HG02973 (cell line): ENCODE results near the gene TULP4.
"Not testable (repeated sequence)": the region's sequence is repeated elsewhere in the genome, so short reads cannot be mapped to it uniquely, and the experiment has no call there.

ENCODE experiments used
- ATAC-seq: cut with Tn5 transposase; IDR thresholded peaks from one replicate; pipeline ENCODE4 v1.9.1; 2021; ENCODE audit warnings: moderate library complexity; ENCODE audit not compliant: unreplicated experiment

Gene TULP4

DNA sequence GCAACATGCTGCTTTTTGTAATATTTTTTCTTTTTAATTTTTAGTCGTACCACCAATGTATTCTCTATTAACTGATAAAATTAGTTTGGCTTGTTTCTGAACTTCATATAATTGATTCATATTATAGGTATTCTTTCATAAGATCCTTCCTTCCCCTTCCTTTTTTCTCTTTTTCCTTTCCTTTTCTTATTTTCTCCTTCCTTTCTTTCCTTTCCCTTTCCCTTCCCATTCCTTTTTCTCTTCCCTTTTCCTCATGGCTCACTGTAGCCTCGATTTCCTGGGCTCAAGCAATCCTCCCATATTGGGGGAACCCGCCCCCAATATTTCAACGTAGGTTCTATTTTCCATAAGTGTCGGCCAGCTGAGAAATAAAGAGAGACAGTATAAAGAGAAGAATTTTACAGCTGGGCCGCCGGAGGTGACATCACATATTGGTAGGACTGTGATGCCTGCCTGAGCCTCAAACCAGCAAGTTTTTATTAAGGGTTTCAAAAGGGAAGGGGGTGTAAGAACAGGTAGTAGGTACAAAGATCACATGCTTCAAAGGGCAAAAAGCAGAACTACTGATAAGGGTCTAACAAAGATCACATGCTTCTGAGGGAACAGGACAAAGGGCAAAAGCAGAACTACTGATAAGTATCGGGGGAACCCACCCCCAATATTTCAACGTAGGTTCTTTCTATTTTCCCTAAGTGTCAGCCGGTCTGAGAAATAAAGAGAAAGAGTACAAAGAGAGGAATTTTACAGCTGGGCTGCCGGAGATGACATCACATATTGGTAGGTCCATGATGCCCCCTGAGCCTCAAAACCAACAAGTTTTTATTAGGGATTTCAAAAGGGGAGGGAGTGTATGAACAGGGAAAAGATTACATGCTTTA lies 16.1 kb upstream of the TULP4 start:
- not testable (repeated sequence) for ATAC-seq

DNA sequence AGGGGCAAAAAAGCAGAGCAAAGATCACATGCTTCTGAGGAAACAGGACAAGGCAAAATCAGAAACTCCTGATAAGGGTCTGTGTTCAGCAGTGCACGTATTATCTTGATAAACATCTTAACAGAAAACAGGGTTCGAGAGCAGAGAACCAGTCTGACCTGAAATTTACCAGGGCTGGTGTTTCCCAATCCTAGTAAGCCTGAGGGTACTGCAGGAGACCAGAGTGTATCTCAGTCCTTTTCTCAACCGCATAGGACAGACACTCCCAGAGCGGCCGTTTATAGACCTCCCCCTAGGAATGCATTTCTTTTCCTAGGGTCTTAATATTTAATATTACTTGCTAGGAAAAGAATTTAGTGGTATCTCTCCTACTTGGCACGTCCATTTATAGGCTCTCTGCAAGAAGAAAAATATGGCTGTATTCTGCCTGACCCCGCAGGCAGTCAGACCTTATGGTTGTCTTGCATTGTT lies 15.4 kb upstream of the TULP4 start:
- ATAC-seq = not testable (repeated sequence)

DNA sequence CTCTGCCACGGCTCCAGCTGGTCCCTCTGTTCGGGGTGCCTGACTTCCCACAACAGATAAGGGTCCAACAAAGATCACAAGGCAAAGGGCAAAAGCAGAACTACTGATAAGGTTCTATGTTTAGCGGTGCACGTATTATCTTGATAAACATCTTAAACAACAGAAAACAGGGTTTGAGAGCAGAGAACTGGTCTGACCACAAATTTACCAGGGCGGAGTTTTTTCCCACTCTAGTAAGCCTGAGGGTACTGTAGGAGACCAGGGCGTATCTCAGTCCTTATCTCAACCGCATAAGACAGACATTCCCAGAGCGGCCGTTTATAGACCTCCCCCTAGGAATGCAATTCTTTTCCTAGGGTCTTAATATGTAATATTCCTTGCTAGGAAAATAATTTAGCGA lies 14.6 kb upstream of the TULP4 start:
- ATAC-seq = not testable (repeated sequence)

GRCh38 chr6:158300306-158301143 lies 11.7 kb upstream of the TULP4 start:
- not testable (repeated sequence) for ATAC-seq

DNA sequence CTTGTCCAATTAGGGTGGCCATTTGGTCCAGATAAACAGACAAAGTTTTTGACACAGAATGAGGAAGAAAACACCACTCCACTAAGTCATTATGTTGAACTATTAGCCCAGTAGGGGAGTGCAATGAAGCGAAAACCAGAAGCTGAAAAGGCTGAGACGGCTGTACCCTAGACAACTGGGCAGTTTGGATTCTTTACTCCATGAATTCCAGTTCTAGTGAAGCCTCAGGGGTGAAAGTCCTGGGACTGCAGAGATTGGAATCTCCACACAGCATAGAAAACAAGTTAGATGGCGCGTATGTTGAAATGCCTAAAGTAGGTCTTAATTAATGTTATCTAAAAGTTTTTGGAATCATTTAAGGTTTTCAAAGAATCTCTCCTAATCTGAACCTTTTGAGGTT lies 10.7 kb upstream of the TULP4 start:
- ATAC-seq = not testable (repeated sequence)

GRCh38 chr6:158302195-158302796 lies 10.0 kb upstream of the TULP4 start:
- not testable (repeated sequence) for ATAC-seq

GRCh38 chr6:158303210-158303731 lies 9.0 kb upstream of the TULP4 start:
- no peak for ATAC-seq

GRCh38 chr6:158304254-158304653 lies 8.0 kb upstream of the TULP4 start:
- ATAC-seq = no peak

DNA sequence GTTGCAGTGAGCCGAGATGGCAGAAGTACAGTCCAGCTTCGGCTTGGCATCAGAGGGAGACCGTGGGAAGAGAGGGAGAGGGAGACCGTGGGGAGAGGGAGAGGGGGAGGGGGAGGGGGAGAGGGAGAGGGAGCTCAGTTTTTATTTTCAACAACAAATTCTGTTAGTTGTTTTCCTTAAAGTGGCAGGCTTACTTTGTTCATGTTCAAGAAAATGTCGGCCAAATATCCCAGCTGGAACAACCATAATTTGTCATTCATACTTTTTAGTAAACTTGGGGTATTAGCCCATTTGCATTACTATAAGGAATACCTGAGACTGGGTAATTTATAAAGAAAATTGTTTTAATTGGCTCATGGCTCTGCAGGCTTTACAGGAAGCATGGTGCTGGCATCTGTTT lies 2.5 kb upstream of the TULP4 start:
- ATAC-seq = no peak

DNA sequence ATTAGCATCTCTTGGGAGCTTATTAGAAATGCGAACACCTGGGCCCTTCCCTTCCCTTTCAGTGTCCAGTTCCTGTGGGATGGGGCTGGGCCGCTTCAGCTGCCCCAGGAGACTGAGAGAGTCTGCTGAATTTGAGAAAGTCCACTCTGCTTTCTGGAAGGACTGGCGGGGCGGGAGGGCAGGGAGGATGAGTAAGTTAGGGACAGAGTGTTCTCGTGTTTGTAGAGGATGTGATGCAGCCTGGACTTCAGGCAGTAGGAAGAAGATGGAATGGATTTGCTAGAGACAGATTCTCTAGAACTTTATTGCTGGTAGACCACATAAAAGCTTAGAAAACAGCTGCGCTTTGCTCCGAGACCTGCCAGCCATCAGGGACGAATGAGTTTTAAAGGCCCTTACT lies 1.1 kb upstream of the TULP4 start:
- ATAC-seq = no peak

GRCh38 chr6:158311626-158312025 lies 639 bp upstream of the TULP4 start:
- no peak for ATAC-seq

GRCh38 chr6:158312672-158313397 lies 570 bp downstream of the TULP4 start:
- no peak for ATAC-seq

- no peak for ATAC-seq
Observed at GRCh38 chr6:158313989-158314388, 1.7 kb downstream of the TULP4 start.

GRCh38 chr6:158314737-158315136 lies 2.5 kb downstream of the TULP4 start:
- no peak for ATAC-seq

DNA sequence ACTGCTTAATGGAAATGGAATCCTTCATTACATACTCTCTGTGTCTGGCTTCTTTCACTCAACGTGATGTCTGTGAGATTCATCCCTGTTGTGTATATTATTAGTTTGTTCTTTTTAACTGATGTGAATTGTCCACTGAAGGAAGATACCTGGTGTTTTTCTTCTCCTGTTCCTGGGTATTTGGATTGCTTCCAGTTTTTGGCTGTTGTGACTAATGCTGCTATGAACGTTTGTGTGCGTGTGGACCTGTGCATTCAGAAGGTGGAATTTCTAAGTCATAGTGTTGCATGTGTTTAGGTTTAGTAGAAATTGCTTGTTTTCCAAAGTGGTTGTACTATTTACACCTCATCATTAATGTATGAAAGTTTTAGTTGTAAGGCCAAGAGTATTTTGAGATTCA lies 3.8 kb downstream of the TULP4 start:
- no peak for ATAC-seq

DNA sequence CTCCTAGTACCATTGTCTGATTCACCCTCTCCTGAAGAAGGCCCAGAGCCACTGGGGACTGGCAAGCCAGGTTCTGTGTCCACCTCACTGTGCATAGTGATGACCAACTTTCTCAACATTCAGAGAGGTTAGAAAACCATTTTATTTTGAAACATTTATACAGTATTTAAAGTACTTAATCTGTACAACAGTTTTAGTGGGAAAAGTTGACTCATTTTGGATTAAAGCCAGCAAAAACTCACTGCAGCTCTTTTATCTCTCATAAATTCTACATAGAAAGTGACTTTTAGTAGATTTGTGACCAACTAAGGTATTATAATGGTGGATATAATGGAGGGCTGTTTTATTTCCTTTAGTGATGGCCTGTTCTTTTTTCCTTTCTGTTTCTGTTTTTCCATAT lies 9.7 kb downstream of the TULP4 start:
- no peak for ATAC-seq

GRCh38 chr6:158322400-158322723 lies 10.1 kb downstream of the TULP4 start:
- no peak for ATAC-seq

DNA sequence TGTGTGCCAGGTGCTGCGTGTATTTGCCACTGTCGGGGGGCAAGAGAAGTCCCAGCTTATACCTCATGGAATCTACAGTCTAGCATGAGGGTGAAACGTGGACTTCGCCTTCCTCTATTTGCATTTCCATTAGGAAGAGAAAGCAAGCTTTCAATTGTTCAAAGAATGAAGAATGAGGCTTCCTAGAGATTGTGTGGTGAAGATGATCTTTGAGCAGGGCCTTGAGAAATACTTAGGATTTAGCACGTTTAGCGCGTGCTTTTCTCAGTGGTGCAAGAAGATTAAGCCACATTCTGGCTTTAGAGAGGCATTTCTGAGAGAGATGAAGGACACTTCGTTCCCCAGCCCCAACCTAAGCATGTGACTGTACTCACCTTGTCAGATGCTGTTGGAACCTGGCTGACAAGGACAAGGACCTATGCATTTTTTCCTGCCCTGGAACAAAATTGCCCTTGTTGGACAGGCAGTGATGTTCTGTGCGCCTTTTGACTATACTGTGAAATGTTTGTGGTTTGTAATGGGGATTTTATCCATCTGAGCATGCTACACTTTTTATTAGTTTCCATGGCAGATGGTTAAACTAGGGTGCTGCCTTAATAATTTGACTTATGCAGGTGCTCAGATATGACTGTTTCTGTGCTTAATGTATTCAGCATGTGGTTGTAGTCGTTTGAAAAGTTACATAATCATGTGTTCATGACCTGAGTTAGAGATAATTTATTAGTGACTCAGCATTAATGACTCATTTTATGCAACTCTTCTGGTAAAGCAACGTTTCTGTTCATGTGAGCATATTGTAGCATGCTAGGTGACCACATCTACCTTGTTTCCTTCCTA lies 10.7 kb downstream of the TULP4 start:
- ATAC-seq = peak; percentile 79

DNA sequence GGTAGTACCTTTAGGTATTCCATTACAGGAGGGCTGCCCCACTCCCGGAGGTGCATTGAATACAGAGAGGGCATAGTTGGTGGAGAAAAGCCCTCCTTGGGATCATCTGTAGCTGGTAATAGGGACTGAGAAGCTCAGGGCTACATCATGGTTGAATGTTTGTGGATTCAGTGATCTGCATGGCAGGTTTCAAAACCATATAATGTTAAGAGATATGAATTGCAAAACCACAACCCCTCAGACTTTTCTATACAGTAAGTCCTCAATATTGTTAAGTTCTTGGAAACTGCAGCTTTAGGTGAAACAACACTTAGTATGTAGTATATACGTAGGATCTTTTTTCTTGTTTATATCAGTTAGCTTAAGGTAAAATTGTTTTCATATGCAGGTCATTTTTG lies 11.3 kb downstream of the TULP4 start:
- ATAC-seq = peak; percentile 43

DNA sequence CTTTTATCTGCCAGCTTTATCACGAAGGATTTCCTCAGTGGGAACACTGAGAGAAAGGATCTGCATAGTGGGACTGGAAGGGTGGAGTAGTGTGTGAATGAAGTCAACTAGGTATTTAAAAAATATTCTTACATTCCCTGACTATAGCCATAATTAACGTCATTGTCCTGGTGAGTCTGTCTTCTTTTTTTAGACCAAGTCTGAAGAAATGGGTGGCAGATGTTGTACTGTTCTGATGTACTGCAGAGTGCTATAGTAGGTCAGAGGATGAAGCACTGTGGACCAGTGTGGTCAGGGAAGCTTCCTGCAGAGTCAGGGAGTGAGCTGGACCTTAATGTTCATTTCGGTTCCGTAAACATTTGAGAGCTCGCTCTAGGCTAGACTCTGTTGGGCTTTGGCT lies 11.9 kb downstream of the TULP4 start:
- ATAC-seq = no peak
